ENCODE results near the gene SPRING1. TPM values are rescaled to one million over a fixed set of nuclear protein-coding genes. Genes with fewer than 3 reads are reported as not detected.
"Not testable (repeated sequence)": the region's sequence is repeated elsewhere in the genome, so short reads cannot be mapped to it uniquely, and the experiment has no call there.

Gene SPRING1
- total and polyA plus RNA-seq, 11 donors: 8.2 to 24.4 (median 14.0) TPM

GRCh38 chr12:116750298-116750697 is 12.4 kb upstream of the SPRING1 start:
- no peak for DNase-seq
- Histone ChIP-seq H3K27ac (no peak overlapping the region), H3K9me3 (no peaks in the 10 kb centered on the region), H3K36me3 (no peaks in the 10 kb centered on the region), H3K4me3 (no peak overlapping the region), H3K27me3 (no peaks in the 10 kb centered on the region), H3K4me1 (no peaks in the 10 kb centered on the region)
- 89 to 100% (median 96%) methylated on average over 2 to 4 of the region's 4 CpGs for WGBS, 4 donors
- ATAC-seq: no peak
- TF ChIP-seq POLR2A (IDR thresholded peaks at IDR 0.05) (no peak), CTCF (IDR thresholded peaks at IDR 0.05) (no peak)
- intact Hi-C loops (cut with DNase I): no loop called here

- no peaks in the 10 kb centered on the region for H3K36me3 ChIP-seq
- H3K27ac ChIP-seq: no peak overlapping the region
- DNase-seq (no peak), ATAC-seq (peak in 1 of 4 donors; percentile 31)
- TF ChIP-seq POLR2A (IDR thresholded peaks at IDR 0.05) (no peak), CTCF (IDR thresholded peaks at IDR 0.05) (no peak)
- H3K9me3 ChIP-seq: no peaks in the 10 kb centered on the region
- intact Hi-C loops (cut with DNase I): no loop called here
- H3K27me3 ChIP-seq: no peaks in the 10 kb centered on the region
- 88 to 100% (median 94%) methylated on average over 1 to 26 of the region's 26 CpGs for WGBS, 4 donors
- no peaks in the 10 kb centered on the region for H3K4me1 ChIP-seq
- no peak overlapping the region for H3K4me3 ChIP-seq
Measured at GRCh38 chr12:116749884-116750283, 12.0 kb upstream of the SPRING1 start.

GRCh38 chr12:116745554-116745953 is 7.7 kb upstream of the SPRING1 start:
- Histone ChIP-seq H3K4me1 (no peaks in the 10 kb centered on the region), H3K36me3 (no peaks in the 10 kb centered on the region), H3K9me3 (no peaks in the 10 kb centered on the region), H3K27me3 (no peaks in the 10 kb centered on the region), H3K27ac (no peak overlapping the region), H3K4me3 (no peak overlapping the region)
- no peak for DNase-seq
- intact Hi-C loops (cut with DNase I): no loop called here
- no peak for ATAC-seq
- TF ChIP-seq POLR2A (IDR thresholded peaks at IDR 0.05): no peak
- TF ChIP-seq CTCF (IDR thresholded peaks at IDR 0.05): no peak
- WGBS, 4 donors: 91 to 96% (median 95%) methylated on average over 4 of the region's 4 CpGs

- Histone ChIP-seq H3K36me3 (no peaks in the 10 kb centered on the region), H3K27me3 (no peaks in the 10 kb centered on the region), H3K27ac (no peak overlapping the region), H3K9me3 (no peaks in the 10 kb centered on the region), H3K4me3 (no peak overlapping the region), H3K4me1 (no peaks in the 10 kb centered on the region)
- ATAC-seq (no peak), DNase-seq (no peak)
- intact Hi-C loops (cut with DNase I): loop anchor here in 1 of 10 donors (5.0 kb wide), 1 partner anchor 73 kb away; no protein-coding TSS in a partner anchor
- TF ChIP-seq POLR2A (IDR thresholded peaks at IDR 0.05) (no peak), CTCF (IDR thresholded peaks at IDR 0.05) (no peak)
- WGBS, 4 donors: 35 to 45% (median 41%) methylated on average over 3 of the region's 3 CpGs
Measured at GRCh38 chr12:116744766-116745165, 6.9 kb upstream of the SPRING1 start.

- not testable (repeated sequence) for DNase-seq
- WGBS, 4 donors: 62 to 83% (median 73%) methylated on average over 2 of the region's 2 CpGs
- intact Hi-C loops (cut with DNase I): loop anchor here in 1 of 10 donors (5.0 kb wide), 1 partner anchor 75 kb away; no protein-coding TSS in a partner anchor
Measured at GRCh38 chr12:116742787-116743186, 4.9 kb upstream of the SPRING1 start.

More at GRCh38 chr12:116742787-116743186, 4.9 kb upstream of the SPRING1 start:
- H3K4me1 ChIP-seq, H3K27ac ChIP-seq, H3K36me3 ChIP-seq, H3K27me3 ChIP-seq, H3K4me3 ChIP-seq, ATAC-seq, H3K9me3 ChIP-seq: not testable (repeated sequence)
